Ovary (tissue), 3 donors: ENCODE data around the gene TMEM192.

Source experiments
- CTCF ChIP-seq, 3 donors: fragments of 450-650 bp in 2 of 3; fragments of 200-600 bp in 1 of 3; IDR thresholded peaks; one replicate each; pipeline versions ENCODE4 v1.5.1 to v1.8.0; 2016 to 2022; ENCODE audit warnings: antibody characterized with exemption in 3 of 3, mild to moderate bottlenecking in 1 of 3
- EP300 ChIP-seq: sonication (generic); formaldehyde crosslinking; IDR thresholded peaks from one replicate; pipeline ENCODE4 v1.6.1; 2017; ENCODE audit warnings: antibody characterized with exemption
- POLR2A ChIP-seq: fragments of 450-650 bp; IDR thresholded peaks from one replicate; pipeline ENCODE4 v1.6.1; 2017; ENCODE audit warnings: antibody characterized with exemption, mild to moderate bottlenecking, moderate library complexity
- donor health status: DM: no; HTN: no; CAD: no.

- no peak for TF ChIP-seq POLR2A
- no peak for TF ChIP-seq EP300
- TF ChIP-seq CTCF (IDR thresholded peaks at IDR 0.05): no peak
Measured at GRCh38 chr4:165053645-165054044, 59.0 kb downstream of the TMEM192 start, which contains the start of gene TRIM75.
